Prostate gland (tissue), 2 donors: ENCODE data around the gene MRPL33. TPM values are rescaled to one million over a fixed set of nuclear protein-coding genes. Genes with fewer than 3 reads are reported as not detected.
A peak's percentile ranks its signal among the peaks of the same experiment; 100 is the strongest.

Source experiments
- DNase-seq: peaks from one replicate; pipeline ENCODE4 v3.0.0-alpha.2; 2019; ENCODE audit warnings: low spot score
- H3K27ac ChIP-seq, 2 donors: fragments of 200-600 bp; sonication (generic); 2 replicates each; pipeline ENCODE4 v1.5.1; 2017 to 2019
- H3K27me3 ChIP-seq: fragments of 200-600 bp; sonication (generic); replicated peaks from 2 replicates; pipeline ENCODE4 v1.5.1; 2019; ENCODE audit not compliant: insufficient read depth
- H3K36me3 ChIP-seq, 2 donors: fragments of 200-600 bp; sonication (generic); 1 replicate in 1 of 2; 2 replicates in 1 of 2; pipeline versions ENCODE4 v1.5.1 to v1.8.1; 2017 to 2019
- H3K4me1 ChIP-seq: fragments of 200-600 bp; sonication (generic); replicated peaks from 2 replicates; pipeline ENCODE4 v1.5.1; 2019
- H3K4me3 ChIP-seq, 2 donors: fragments of 200-600 bp; sonication (generic); 2 replicates each; pipeline ENCODE4 v1.5.1; 2017 to 2019
- H3K9me3 ChIP-seq: fragments of 200-600 bp; sonication (generic); 2 replicates; pipeline ENCODE4 v1.5.1; 2017
- POLR2A ChIP-seq: fragments of 450-650 bp; IDR thresholded peaks from one replicate; pipeline ENCODE4 v1.6.1; 2016; ENCODE audit warnings: antibody characterized with exemption, mild to moderate bottlenecking
- POLR2AphosphoS5 ChIP-seq: sonication (generic); formaldehyde crosslinking; IDR thresholded peaks from one replicate; pipeline ENCODE4 v1.6.1; 2017; ENCODE audit warnings: antibody characterized with exemption
- WGBS: methylation state at CpG from one replicate; pipeline ENCODE4 v1.1.5; 2018; 5-methylcytosine and 5-hydroxymethylcytosine counted together
- intact Hi-C: fragments of 100-400 bp; cut with DNase I; formaldehyde crosslinking; loops from one replicate; pipeline ENCODE4 v1.14.2; 2022
- total RNA-seq, 2 donors: library from RNA; depleted of rRNA; stranded (reverse); fragments of >200 nt; gene quantifications; one replicate each; pipeline ENCODE4 v1.1.0, GENCODE V29; 2016
- TF ChIP-seq, protein P1 (sequence below), 4 experiments: fragments of 200-600 bp in 2 of 4; fragments of 450-650 bp in 2 of 4; sonication (generic) in 2 of 4; IDR thresholded peaks; 1 replicate in 3 of 4; 2 replicates in 1 of 4; pipeline ENCODE4 v1.5.1; 2016 to 2019; ENCODE audit warnings: antibody characterized with exemption in 4 of 4, mild to moderate bottlenecking in 2 of 4, moderate library complexity in 2 of 4

MRPL33 gene
- total RNA-seq, 2 donors from 2014 or later, result 140 to 186 TPM

DNA sequence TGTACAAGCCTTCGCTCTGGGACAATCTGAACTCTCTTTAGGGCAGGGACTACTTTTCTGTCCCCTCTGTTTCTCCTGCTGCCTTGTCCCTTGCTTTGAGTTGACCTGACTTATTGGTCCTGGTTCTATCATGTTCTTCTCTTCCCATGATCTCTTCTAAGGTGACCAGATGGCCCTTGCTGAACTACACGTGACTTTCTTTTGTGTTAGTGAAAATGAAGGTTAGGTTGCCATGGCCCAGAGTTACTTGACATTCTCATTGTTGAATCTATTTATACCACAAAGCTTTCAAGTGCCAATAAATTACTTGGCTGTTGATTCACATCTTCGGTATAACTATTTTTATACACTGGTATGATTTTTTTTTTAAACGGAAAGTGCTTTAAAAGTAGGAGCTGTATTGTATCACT lies 24.4 kb downstream of the MRPL33 start:
- no peaks in the 10 kb centered on the region for H3K4me1 ChIP-seq
- intact Hi-C loops, result no loop called here
- no peak for DNase-seq
- H3K4me3 ChIP-seq, result no peak overlapping the region
- no peak for TF ChIP-seq POLR2AphosphoS5
- TF ChIP-seq, protein P1, sequence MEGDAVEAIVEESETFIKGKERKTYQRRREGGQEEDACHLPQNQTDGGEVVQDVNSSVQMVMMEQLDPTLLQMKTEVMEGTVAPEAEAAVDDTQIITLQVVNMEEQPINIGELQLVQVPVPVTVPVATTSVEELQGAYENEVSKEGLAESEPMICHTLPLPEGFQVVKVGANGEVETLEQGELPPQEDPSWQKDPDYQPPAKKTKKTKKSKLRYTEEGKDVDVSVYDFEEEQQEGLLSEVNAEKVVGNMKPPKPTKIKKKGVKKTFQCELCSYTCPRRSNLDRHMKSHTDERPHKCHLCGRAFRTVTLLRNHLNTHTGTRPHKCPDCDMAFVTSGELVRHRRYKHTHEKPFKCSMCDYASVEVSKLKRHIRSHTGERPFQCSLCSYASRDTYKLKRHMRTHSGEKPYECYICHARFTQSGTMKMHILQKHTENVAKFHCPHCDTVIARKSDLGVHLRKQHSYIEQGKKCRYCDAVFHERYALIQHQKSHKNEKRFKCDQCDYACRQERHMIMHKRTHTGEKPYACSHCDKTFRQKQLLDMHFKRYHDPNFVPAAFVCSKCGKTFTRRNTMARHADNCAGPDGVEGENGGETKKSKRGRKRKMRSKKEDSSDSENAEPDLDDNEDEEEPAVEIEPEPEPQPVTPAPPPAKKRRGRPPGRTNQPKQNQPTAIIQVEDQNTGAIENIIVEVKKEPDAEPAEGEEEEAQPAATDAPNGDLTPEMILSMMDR (IDR thresholded peaks at IDR 0.05), result no peak
- TF ChIP-seq POLR2A, result no peak
- H3K27me3 ChIP-seq, result no peaks in the 10 kb centered on the region
- no peaks in the 10 kb centered on the region for H3K36me3 ChIP-seq
- H3K9me3 ChIP-seq, result no peaks in the 10 kb centered on the region
- peak overlapping the region; percentile 34 to 43 for H3K27ac ChIP-seq
- 44% methylated on average over 4 of the region's 4 CpGs for WGBS

DNA sequence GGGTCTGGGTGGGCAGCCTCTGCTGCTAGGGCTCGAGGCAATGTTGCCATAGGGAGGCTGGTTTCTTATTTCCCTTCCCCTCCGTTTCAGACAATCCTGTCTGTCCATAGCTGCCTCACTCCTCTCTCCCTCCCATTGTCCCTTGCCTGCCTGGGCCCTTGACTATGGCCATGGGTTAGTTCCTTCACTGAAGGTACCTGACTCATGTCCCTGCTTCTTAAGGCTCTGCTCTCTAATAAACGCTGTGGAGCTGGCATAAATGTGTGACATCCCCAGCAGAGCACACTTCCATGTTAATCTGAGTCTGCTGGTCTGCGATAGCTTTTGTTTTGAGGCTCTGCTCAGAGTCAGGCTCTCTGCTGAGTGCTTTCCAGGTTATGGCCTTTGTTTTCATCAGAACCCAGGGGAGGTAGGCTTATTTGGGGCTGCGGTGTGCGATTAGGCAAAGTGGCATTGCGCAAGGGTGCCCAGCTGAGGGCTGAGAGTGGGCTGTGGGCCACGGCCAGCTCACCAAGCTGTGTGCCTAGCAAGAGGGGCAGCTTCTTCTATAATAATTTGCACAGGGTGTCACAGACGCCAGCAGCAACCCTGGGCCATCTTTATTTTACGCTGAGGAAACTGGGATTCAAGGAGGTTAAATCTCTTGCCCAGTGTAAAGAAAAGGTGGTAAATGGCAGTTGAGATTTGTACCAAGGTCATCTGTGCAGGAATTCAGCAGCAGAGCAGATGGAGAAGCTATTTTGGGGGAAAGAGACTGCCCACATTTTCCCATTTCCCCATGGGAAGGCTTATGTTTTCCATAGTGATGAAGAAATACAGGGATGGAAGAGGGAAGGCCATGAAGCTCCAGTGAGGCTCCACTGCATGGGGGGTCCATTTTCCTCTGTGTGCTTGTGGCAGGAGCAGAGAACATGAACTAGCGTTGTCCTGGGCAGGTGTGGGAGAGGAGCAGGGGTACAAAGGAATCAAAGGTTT lies 25.6 kb downstream of the MRPL33 start:
- peak overlapping the region; percentile 28 to 34 for H3K27ac ChIP-seq
- no peaks in the 10 kb centered on the region for H3K4me1 ChIP-seq
- no peaks in the 10 kb centered on the region for H3K36me3 ChIP-seq
- H3K9me3 ChIP-seq, result no peaks in the 10 kb centered on the region
- WGBS, result 81% methylated on average over 11 of the region's 11 CpGs
- no peaks in the 10 kb centered on the region for H3K27me3 ChIP-seq
- TF ChIP-seq POLR2AphosphoS5 (no peak), POLR2A (no peak)
- TF ChIP-seq, protein P1 (IDR thresholded peaks at IDR 0.05), result no peak
- no peak for DNase-seq
- no peak overlapping the region for H3K4me3 ChIP-seq
- intact Hi-C loops, result no loop called here

DNA sequence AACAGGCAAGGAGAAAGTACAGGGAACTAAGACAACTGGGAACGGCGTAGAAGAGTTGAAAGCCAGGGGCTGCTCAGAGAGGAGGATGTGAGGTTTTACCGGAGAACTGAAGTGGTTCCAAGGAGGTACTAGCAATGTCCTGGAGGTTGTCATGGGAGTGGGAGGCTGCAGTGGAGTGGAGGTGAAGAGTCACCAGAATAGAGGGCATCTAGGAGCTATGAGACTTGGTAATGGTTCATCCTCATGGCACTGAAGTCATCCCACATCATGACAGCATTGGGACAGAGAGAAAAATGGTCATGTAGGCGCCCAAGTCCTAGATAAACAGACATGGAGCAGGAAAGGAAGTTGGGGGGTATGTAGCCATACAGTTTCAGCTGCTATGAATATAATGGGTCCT lies 26.3 kb downstream of the MRPL33 start:
- WGBS, result 91% methylated on average over 4 of the region's 4 CpGs
- no peak overlapping the region for H3K27ac ChIP-seq

DNA sequence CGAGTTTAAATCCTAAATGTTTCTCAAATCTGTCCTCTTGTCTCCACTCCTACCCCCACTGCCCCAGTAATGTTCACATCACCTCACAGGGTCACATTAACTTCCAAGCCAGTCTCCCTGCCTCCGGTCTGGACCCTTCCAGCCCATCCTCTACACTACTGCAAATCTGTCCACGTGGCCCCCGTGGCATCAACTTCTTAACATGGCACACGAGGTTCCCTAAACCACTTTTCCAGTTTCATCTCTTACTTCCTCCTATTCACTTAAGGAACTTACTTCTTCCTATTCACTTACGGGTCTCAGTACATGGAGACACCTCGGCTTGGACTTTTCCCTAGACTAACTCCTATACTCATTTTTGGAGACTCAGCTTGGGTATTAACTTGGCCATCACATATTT lies 27.0 kb downstream of the MRPL33 start:
- DNase-seq, result no peak
- no peak for TF ChIP-seq POLR2AphosphoS5
- no peak for TF ChIP-seq POLR2A
- TF ChIP-seq, protein P1 (IDR thresholded peaks at IDR 0.05), result no peak
- Histone ChIP-seq H3K4me3 (no peak overlapping the region), H3K9me3 (no peaks in the 10 kb centered on the region), H3K36me3 (no peaks in the 10 kb centered on the region), H3K27ac (no peak overlapping the region), H3K27me3 (no peaks in the 10 kb centered on the region), H3K4me1 (no peaks in the 10 kb centered on the region)
- 95% methylated on average over 7 of the region's 7 CpGs for WGBS
- intact Hi-C loops, result no loop called here

More for the DNA sequence above, 26.3 kb downstream of the MRPL33 start:
- Histone ChIP-seq H3K27me3 (no peaks in the 10 kb centered on the region), H3K4me3 (no peak overlapping the region), H3K4me1 (no peaks in the 10 kb centered on the region), H3K9me3 (no peaks in the 10 kb centered on the region), H3K36me3 (no peaks in the 10 kb centered on the region)
- DNase-seq, result no peak
- intact Hi-C loops, result no loop called here
- TF ChIP-seq POLR2AphosphoS5 (no peak), POLR2A (no peak)
- TF ChIP-seq, protein P1 (IDR thresholded peaks at IDR 0.05), result no peak
